GM12891 (cell line): ENCODE data around the gene HDAC4.

Experiments
- PAX5 ChIP-seq: IDR thresholded peaks from 2 replicates; pipeline ENCODE4 v1.6.1; 2011; ENCODE audit warnings: low read length, moderate library complexity, mild to moderate bottlenecking; ENCODE audit not compliant: insufficient read depth, severe bottlenecking
- POLR2A ChIP-seq: IDR thresholded peaks from 2 replicates; pipeline ENCODE4 v1.6.1; 2011; ENCODE audit warnings: low read depth, low read length, control low read depth
- POLR2AphosphoS5 ChIP-seq: IDR thresholded peaks from 2 replicates; pipeline ENCODE4 v1.6.1; 2011; ENCODE audit warnings: low read depth, low read length, control low read depth
- SPI1 ChIP-seq: IDR thresholded peaks from 2 replicates; pipeline ENCODE4 v1.6.1; 2011; ENCODE audit warnings: low read depth, low read length, control low read depth
- TAF1 ChIP-seq: IDR thresholded peaks from 2 replicates; pipeline ENCODE4 v1.6.1; 2011; ENCODE audit warnings: low read depth, low read length, control low read depth

DNA sequence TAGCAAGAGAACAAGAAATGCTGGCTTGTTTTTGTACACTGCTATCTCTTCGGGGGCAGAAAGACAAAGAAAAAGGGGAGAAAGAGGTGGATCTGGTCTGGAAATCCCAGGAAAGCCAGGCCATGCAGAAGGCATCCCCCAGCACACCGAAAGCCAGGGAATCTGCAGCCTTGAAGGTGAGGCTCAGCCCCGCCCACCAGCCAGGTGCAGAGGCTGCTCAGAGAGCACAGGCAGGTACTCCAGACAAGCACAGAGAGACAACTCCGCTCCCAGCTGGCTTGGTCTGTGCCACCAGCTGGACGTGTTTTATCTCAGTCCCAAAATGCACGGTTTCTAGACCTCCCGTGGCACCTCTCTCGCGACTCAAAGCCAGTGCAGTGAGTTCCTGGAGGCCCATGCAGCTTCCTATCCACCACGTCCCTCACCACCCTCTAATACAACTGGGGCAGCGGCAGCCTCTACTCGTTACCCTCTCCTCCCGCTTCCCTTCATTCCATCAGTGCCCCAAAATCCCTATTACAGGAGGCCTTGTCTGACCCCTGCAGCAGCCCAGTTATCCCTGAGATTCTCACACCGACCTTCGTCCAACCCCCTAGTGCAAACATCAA is 62.8 kb downstream of the HDAC4 start:
- TF ChIP-seq POLR2AphosphoS5 (no peak), POLR2A (no peak), TAF1 (no peak), PAX5 (no peak), SPI1 (no peak)
